WTC11 (cell line): ENCODE results near the gene ENDOV. TPM values are rescaled to one million over a fixed set of nuclear protein-coding genes. Genes with fewer than 3 reads are reported as not detected.

ENCODE experiments used
- ATAC-seq: fragments of 200-7000 bp; cut with Tn5 transposase; 2 replicates; pipeline ENCODE4 v1.10.0; 2021; ENCODE audit warnings: mild to moderate bottlenecking, moderate library complexity
- CTCF ChIA-PET: fragments of 300-600 bp; sonication (Branson Sonifier 250); formaldehyde crosslinking; loops from one replicate; lab custom pipeline; 2021; ENCODE audit warnings: antibody characterized with exemption; lab: Charles Lee
- POLR2A ChIA-PET: fragments of 350-600 bp; sonication (Branson Sonifier 250); formaldehyde crosslinking; loops from one replicate; lab custom pipeline; 2021; ENCODE audit warnings: antibody characterized with exemption; lab: Charles Lee
- DNase-seq: peaks from one replicate; pipeline ENCODE4 v3.0.0; 2021; ENCODE audit warnings: low spot score
- H3K27ac Mint-ChIP-seq: 2 replicates; pipeline ENCODE4 v1.8.0; 2021; ENCODE audit warnings: mixed read lengths
- H3K27me3 Mint-ChIP-seq: 2 replicates; pipeline ENCODE4 v1.8.0; 2021; ENCODE audit warnings: low read depth, mild to moderate bottlenecking, moderate library complexity, mixed read lengths
- H3K36me3 Mint-ChIP-seq: 2 replicates; pipeline ENCODE4 v1.8.0; 2021; ENCODE audit warnings: mixed read lengths
- H3K4me1 Mint-ChIP-seq: 2 replicates; pipeline ENCODE4 v1.8.0; 2022; ENCODE audit warnings: mixed read lengths
- H3K4me3 Mint-ChIP-seq: 2 replicates; pipeline ENCODE4 v1.8.0; 2021; ENCODE audit warnings: mild to moderate bottlenecking, moderate library complexity, mixed read lengths
- H3K9me3 Mint-ChIP-seq: 2 replicates; pipeline ENCODE4 v1.8.0; 2021; ENCODE audit warnings: mixed read lengths
- CBFB ChIP-seq: sonication (generic); formaldehyde crosslinking; IDR thresholded peaks from 2 replicates; pipeline ENCODE4 v1.8.1; 2022; ENCODE audit warnings: mild to moderate bottlenecking, low read depth, missing genetic modification reagents
- GTF2I ChIP-seq: fragments of 250-450 bp; sonication (Bioruptor Pico); conservative IDR thresholded peaks from 2 replicates; pipeline ENCODE4 v1.4.0; 2021; ENCODE audit warnings: mild to moderate bottlenecking
- HMGA2 ChIP-seq: fragments of 250-450 bp; sonication (Bioruptor Pico); IDR thresholded peaks from 2 replicates; pipeline ENCODE4 v1.4.0; 2021; ENCODE audit warnings: mild to moderate bottlenecking, moderate library complexity
- JUN ChIP-seq: sonication (generic); formaldehyde crosslinking; IDR thresholded peaks from 2 replicates; pipeline ENCODE4 v1.8.0; 2023; ENCODE audit warnings: mild to moderate bottlenecking, missing genetic modification reagents
- KAT7 ChIP-seq: sonication (generic); formaldehyde crosslinking; IDR thresholded peaks from 2 replicates; pipeline ENCODE4 v1.8.1; 2023; ENCODE audit warnings: missing genetic modification reagents, mild to moderate bottlenecking, borderline replicate concordance
- MXD4 ChIP-seq: fragments of 250-450 bp; sonication (Bioruptor Pico); IDR thresholded peaks from 2 replicates; pipeline ENCODE4 v1.8.0; 2021; ENCODE audit warnings: mild to moderate bottlenecking, moderate library complexity, borderline replicate concordance
- NFATC4 ChIP-seq: fragments of 250-450 bp; sonication (Bioruptor Pico); IDR thresholded peaks from 2 replicates; pipeline ENCODE4 v1.9.0; 2021; ENCODE audit warnings: mild to moderate bottlenecking
- NFE2L1 ChIP-seq: sonication (generic); formaldehyde crosslinking; IDR thresholded peaks from 2 replicates; pipeline ENCODE4 v1.8.1; 2023; ENCODE audit warnings: missing genetic modification reagents
- RORB ChIP-seq: fragments of 250-450 bp; sonication (Bioruptor Pico); IDR thresholded peaks from 2 replicates; pipeline ENCODE4 v1.9.0; 2021; ENCODE audit warnings: mild to moderate bottlenecking
- TCF7 ChIP-seq: sonication (generic); formaldehyde crosslinking; IDR thresholded peaks from 2 replicates; pipeline ENCODE4 v1.8.0; 2022; ENCODE audit warnings: mild to moderate bottlenecking, low read depth, missing genetic modification reagents, moderate library complexity
- ZBTB21 ChIP-seq: sonication (generic); formaldehyde crosslinking; IDR thresholded peaks from 2 replicates; pipeline ENCODE4 v1.8.1; 2023; ENCODE audit warnings: mild to moderate bottlenecking, missing genetic modification reagents, borderline replicate concordance
- ZNF121 ChIP-seq: sonication (generic); formaldehyde crosslinking; IDR thresholded peaks from 2 replicates; pipeline ENCODE4 v1.8.0; 2023; ENCODE audit warnings: missing genetic modification reagents
- ZNF416 ChIP-seq: fragments of 250-450 bp; sonication (Bioruptor Pico); IDR thresholded peaks from 2 replicates; pipeline ENCODE4 v1.9.0; 2021; ENCODE audit warnings: mild to moderate bottlenecking, inconsistent platforms
- total RNA-seq: library from RNA; stranded (reverse); gene quantifications from 3 replicates; pipeline ENCODE4 v1.2.3, GENCODE V29; 2021
- TF ChIP-seq, protein P1 (sequence below): sonication (generic); formaldehyde crosslinking; conservative IDR thresholded peaks from 2 replicates; pipeline ENCODE4 v1.8.1; 2023; ENCODE audit warnings: mild to moderate bottlenecking, low read depth, missing genetic modification reagents, moderate library complexity
- TF ChIP-seq, protein P2 (sequence below): sonication (generic); formaldehyde crosslinking; IDR thresholded peaks from 2 replicates; pipeline ENCODE4 v1.8.1; 2022; ENCODE audit warnings: low read depth, mild to moderate bottlenecking, moderate library complexity, missing genetic modification reagents, borderline replicate concordance
- TF ChIP-seq, protein P3 (sequence below): sonication (generic); formaldehyde crosslinking; IDR thresholded peaks from 2 replicates; pipeline ENCODE4 v1.8.1; 2022; ENCODE audit warnings: low read depth, missing genetic modification reagents, borderline replicate concordance
- TF ChIP-seq, protein P4 (sequence below): sonication (generic); formaldehyde crosslinking; IDR thresholded peaks from 2 replicates; pipeline ENCODE4 v1.8.0; 2022; ENCODE audit warnings: missing genetic modification reagents
- TF ChIP-seq, protein P5 (sequence below): sonication (generic); formaldehyde crosslinking; IDR thresholded peaks from 2 replicates; pipeline ENCODE4 v1.8.1; 2022; ENCODE audit warnings: mild to moderate bottlenecking, missing genetic modification reagents, moderate library complexity, borderline replicate concordance
- TF ChIP-seq, protein P6 (sequence below): sonication (generic); formaldehyde crosslinking; IDR thresholded peaks from 2 replicates; pipeline ENCODE4 v1.8.1; 2023; ENCODE audit warnings: mild to moderate bottlenecking, missing genetic modification reagents

ENDOV gene
- total RNA-seq, 1 experiment from 2014 or later = 25.2 TPM

DNA sequence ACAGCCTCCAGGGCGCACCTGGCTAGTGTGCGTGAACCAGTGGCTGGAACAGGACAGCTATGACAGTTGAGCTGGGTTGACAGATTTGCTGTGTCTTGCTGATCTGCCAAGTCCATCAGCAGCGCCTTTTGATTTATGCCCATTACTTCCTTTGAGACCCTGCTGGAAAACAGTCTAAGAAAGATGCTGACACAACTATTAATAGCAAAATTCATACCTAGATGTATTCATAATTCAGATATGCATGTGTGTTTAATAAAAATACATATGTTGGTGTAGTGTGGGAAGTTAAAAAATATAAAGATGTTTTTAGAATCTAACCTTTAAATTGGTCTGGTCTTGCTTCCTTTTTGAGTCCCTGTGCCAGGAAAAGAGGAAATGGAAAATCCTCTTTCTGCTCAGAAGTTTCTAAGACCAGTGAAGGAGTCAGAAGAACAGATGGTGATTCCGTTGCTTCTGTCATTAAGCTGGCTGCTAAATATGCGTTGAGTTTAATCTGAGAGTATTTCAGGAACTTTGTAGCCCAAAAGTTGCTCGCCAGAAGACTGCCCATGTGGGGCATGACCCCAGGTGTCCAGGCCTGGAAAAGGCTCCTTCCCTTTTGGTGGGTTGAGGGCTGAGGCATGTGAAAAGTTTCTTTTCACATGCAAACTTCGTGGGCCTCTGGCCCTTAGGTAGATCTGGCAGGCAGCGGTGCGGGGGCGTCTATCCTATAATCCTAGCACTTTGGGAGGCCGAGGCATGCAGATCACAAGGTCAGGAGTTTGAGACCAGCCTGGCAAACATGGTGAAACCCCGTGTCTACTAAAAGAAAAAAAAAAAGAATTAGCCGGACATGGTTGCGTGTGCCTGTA lies 40.0 kb upstream of the ENDOV start:
- no peak overlapping the region for H3K4me3 Mint-ChIP-seq
- no peak for ATAC-seq
- no peak overlapping the region; the same call in 1 of the 2 replicates for H3K27ac Mint-ChIP-seq
- no peak for DNase-seq
- peaks cover 10% of the 10 kb centered on the region for H3K4me1 Mint-ChIP-seq
- TF ChIP-seq RORB (CRISPR knock-in tag) (no peak), NFATC4 (CRISPR knock-in tag) (no peak), ZNF416 (CRISPR knock-in tag) (no peak)
- TF ChIP-seq, protein P1, sequence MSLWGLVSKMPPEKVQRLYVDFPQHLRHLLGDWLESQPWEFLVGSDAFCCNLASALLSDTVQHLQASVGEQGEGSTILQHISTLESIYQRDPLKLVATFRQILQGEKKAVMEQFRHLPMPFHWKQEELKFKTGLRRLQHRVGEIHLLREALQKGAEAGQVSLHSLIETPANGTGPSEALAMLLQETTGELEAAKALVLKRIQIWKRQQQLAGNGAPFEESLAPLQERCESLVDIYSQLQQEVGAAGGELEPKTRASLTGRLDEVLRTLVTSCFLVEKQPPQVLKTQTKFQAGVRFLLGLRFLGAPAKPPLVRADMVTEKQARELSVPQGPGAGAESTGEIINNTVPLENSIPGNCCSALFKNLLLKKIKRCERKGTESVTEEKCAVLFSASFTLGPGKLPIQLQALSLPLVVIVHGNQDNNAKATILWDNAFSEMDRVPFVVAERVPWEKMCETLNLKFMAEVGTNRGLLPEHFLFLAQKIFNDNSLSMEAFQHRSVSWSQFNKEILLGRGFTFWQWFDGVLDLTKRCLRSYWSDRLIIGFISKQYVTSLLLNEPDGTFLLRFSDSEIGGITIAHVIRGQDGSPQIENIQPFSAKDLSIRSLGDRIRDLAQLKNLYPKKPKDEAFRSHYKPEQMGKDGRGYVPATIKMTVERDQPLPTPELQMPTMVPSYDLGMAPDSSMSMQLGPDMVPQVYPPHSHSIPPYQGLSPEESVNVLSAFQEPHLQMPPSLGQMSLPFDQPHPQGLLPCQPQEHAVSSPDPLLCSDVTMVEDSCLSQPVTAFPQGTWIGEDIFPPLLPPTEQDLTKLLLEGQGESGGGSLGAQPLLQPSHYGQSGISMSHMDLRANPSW = no peak
- CTCF ChIA-PET = no interaction called here
- H3K27me3 Mint-ChIP-seq = no peaks in the 10 kb centered on the region
- POLR2A ChIA-PET = no interaction called here
- no peaks in the 10 kb centered on the region for H3K9me3 Mint-ChIP-seq
- peaks cover 76% of the 10 kb centered on the region for H3K36me3 Mint-ChIP-seq

DNA sequence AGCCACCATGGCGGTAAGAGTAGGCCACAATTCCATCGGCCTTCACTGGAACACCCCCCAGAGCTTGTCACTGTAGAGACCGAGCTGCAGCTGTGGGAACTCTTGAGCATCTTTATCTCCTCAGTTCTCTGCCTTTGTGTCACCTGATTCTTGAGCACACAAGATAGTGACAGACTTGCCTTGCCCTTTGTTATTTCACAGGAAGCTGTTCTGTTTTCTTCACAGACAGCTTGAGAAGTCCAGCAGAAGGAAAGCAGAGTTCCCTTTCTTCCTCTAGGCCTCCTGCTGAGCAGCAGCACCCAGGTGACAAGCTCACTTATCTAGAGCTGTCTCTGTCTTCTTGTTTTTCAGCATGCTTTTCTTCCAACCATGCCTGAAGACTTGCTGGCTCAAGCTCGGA lies 38.4 kb upstream of the ENDOV start:
- TF ChIP-seq, protein P2, sequence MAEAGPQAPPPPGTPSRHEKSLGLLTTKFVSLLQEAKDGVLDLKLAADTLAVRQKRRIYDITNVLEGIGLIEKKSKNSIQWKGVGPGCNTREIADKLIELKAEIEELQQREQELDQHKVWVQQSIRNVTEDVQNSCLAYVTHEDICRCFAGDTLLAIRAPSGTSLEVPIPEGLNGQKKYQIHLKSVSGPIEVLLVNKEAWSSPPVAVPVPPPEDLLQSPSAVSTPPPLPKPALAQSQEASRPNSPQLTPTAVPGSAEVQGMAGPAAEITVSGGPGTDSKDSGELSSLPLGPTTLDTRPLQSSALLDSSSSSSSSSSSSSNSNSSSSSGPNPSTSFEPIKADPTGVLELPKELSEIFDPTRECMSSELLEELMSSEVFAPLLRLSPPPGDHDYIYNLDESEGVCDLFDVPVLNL (CRISPR knock-in tag) = no peak
- TF ChIP-seq ZNF121 (CRISPR knock-in tag) = no peak
- TF ChIP-seq JUN (CRISPR knock-in tag) = no peak
- TF ChIP-seq ZBTB21 (CRISPR knock-in tag) = no peak
- TF ChIP-seq, protein P3, sequence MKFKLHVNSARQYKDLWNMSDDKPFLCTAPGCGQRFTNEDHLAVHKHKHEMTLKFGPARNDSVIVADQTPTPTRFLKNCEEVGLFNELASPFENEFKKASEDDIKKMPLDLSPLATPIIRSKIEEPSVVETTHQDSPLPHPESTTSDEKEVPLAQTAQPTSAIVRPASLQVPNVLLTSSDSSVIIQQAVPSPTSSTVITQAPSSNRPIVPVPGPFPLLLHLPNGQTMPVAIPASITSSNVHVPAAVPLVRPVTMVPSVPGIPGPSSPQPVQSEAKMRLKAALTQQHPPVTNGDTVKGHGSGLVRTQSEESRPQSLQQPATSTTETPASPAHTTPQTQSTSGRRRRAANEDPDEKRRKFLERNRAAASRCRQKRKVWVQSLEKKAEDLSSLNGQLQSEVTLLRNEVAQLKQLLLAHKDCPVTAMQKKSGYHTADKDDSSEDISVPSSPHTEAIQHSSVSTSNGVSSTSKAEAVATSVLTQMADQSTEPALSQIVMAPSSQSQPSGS = no peak
- ATAC-seq (no peak), DNase-seq (no peak)
- peaks cover 10% of the 10 kb centered on the region for H3K4me1 Mint-ChIP-seq
- no peaks in the 10 kb centered on the region for H3K27me3 Mint-ChIP-seq
- no peak overlapping the region for H3K4me3 Mint-ChIP-seq
- ChIA-PET POLR2A (no interaction called here), CTCF (interaction anchor here (2.2 kb wide), 1 partner anchor 15 kb away, joined by 8 read pairs; no protein-coding TSS in a partner anchor)
- peaks cover 79% of the 10 kb centered on the region for H3K36me3 Mint-ChIP-seq
- no peak overlapping the region for H3K27ac Mint-ChIP-seq
- no peaks in the 10 kb centered on the region for H3K9me3 Mint-ChIP-seq

DNA sequence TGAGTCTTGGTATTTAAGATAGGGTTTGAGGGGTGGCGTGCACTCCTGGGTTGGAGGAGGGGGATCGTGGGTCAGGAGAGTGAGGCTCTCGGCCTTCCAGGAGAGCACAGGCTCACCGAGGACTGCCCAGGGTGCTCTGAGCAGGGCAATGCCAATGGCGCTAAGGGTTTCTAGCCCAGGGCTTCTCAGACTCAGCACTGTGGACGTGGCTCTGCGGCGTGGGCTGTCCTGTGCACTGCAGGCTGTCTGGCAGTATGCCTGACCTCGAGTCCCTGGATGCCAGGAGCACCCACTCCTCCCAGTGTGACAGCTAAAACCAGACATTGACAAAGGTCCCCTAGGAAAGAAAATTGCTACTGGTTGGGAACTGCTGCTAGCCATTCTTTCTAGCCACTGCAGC lies 37.2 kb upstream of the ENDOV start:
- no peaks in the 10 kb centered on the region for H3K9me3 Mint-ChIP-seq
- no peaks in the 10 kb centered on the region for H3K27me3 Mint-ChIP-seq
- peaks cover 76% of the 10 kb centered on the region for H3K36me3 Mint-ChIP-seq
- ChIA-PET CTCF (interaction anchor here (0.6 to 2.2 kb wide), 2 partner anchors 16 to 249 kb away, joined by 5 to 8 read pairs; no protein-coding TSS in a partner anchor), POLR2A (no interaction called here)
- H3K4me1 Mint-ChIP-seq = peaks cover 10% of the 10 kb centered on the region
- ATAC-seq = no peak
- no peak overlapping the region for H3K4me3 Mint-ChIP-seq
- H3K27ac Mint-ChIP-seq = no peak overlapping the region
- DNase-seq = no peak
- TF ChIP-seq JUN (CRISPR knock-in tag) = no peak
- no peak for TF ChIP-seq GTF2I (CRISPR knock-in tag)
- TF ChIP-seq, protein P4, sequence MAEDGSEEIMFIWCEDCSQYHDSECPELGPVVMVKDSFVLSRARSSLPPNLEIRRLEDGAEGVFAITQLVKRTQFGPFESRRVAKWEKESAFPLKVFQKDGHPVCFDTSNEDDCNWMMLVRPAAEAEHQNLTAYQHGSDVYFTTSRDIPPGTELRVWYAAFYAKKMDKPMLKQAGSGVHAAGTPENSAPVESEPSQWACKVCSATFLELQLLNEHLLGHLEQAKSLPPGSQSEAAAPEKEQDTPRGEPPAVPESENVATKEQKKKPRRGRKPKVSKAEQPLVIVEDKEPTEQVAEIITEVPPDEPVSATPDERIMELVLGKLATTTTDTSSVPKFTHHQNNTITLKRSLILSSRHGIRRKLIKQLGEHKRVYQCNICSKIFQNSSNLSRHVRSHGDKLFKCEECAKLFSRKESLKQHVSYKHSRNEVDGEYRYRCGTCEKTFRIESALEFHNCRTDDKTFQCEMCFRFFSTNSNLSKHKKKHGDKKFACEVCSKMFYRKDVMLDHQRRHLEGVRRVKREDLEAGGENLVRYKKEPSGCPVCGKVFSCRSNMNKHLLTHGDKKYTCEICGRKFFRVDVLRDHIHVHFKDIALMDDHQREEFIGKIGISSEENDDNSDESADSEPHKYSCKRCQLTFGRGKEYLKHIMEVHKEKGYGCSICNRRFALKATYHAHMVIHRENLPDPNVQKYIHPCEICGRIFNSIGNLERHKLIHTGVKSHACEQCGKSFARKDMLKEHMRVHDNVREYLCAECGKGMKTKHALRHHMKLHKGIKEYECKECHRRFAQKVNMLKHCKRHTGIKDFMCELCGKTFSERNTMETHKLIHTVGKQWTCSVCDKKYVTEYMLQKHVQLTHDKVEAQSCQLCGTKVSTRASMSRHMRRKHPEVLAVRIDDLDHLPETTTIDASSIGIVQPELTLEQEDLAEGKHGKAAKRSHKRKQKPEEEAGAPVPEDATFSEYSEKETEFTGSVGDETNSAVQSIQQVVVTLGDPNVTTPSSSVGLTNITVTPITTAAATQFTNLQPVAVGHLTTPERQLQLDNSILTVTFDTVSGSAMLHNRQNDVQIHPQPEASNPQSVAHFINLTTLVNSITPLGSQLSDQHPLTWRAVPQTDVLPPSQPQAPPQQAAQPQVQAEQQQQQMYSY = no peak
- TF ChIP-seq MXD4 = no peak
- TF ChIP-seq, protein P5, sequence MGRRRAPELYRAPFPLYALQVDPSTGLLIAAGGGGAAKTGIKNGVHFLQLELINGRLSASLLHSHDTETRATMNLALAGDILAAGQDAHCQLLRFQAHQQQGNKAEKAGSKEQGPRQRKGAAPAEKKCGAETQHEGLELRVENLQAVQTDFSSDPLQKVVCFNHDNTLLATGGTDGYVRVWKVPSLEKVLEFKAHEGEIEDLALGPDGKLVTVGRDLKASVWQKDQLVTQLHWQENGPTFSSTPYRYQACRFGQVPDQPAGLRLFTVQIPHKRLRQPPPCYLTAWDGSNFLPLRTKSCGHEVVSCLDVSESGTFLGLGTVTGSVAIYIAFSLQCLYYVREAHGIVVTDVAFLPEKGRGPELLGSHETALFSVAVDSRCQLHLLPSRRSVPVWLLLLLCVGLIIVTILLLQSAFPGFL (CRISPR knock-in tag) = no peak
- no peak for TF ChIP-seq HMGA2 (CRISPR knock-in tag)
- TF ChIP-seq NFE2L1 = no peak
- TF ChIP-seq RORB (CRISPR knock-in tag) = no peak
- no peak for TF ChIP-seq KAT7
- TF ChIP-seq TCF7 (CRISPR knock-in tag) = no peak
- TF ChIP-seq CBFB (CRISPR knock-in tag) = no peak
- TF ChIP-seq, protein P6, sequence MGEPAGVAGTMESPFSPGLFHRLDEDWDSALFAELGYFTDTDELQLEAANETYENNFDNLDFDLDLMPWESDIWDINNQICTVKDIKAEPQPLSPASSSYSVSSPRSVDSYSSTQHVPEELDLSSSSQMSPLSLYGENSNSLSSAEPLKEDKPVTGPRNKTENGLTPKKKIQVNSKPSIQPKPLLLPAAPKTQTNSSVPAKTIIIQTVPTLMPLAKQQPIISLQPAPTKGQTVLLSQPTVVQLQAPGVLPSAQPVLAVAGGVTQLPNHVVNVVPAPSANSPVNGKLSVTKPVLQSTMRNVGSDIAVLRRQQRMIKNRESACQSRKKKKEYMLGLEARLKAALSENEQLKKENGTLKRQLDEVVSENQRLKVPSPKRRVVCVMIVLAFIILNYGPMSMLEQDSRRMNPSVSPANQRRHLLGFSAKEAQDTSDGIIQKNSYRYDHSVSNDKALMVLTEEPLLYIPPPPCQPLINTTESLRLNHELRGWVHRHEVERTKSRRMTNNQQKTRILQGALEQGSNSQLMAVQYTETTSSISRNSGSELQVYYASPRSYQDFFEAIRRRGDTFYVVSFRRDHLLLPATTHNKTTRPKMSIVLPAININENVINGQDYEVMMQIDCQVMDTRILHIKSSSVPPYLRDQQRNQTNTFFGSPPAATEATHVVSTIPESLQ = no peak
